GM21717 (cell line): ENCODE data around the gene ATP10A.

Experiments used
- ATAC-seq: cut with Tn5 transposase; IDR thresholded peaks from one replicate; pipeline ENCODE4 v1.9.1; 2021; ENCODE audit warnings: mild to moderate bottlenecking, moderate library complexity; ENCODE audit not compliant: unreplicated experiment

Gene ATP10A

GRCh38 chr15:25708391-25708790 lies 154.7 kb downstream of the ATP10A start:
- ATAC-seq = no peak

GRCh38 chr15:25707656-25708365 lies 155.3 kb downstream of the ATP10A start:
- no peak for ATAC-seq

GRCh38 chr15:25706176-25706955 lies 156.8 kb downstream of the ATP10A start:
- no peak for ATAC-seq

GRCh38 chr15:25705433-25706115 lies 157.6 kb downstream of the ATP10A start:
- no peak for ATAC-seq

- no peak for ATAC-seq
Measured at GRCh38 chr15:25703726-25704125, 159.4 kb downstream of the ATP10A start.

- no peak for ATAC-seq
Measured at GRCh38 chr15:25701721-25702465, 161.2 kb downstream of the ATP10A start.

GRCh38 chr15:25700916-25701315 lies 162.2 kb downstream of the ATP10A start:
- ATAC-seq = no peak

- ATAC-seq = no peak
Measured at GRCh38 chr15:25697586-25697985, 165.5 kb downstream of the ATP10A start.

- no peak for ATAC-seq
Measured at GRCh38 chr15:25695875-25696760, 167.0 kb downstream of the ATP10A start.

- ATAC-seq = no peak
Measured at GRCh38 chr15:25694823-25695312, 168.3 kb downstream of the ATP10A start.

- ATAC-seq = no peak
Measured at GRCh38 chr15:25694239-25694584, 168.9 kb downstream of the ATP10A start.

GRCh38 chr15:25693321-25694238 lies 169.5 kb downstream of the ATP10A start:
- ATAC-seq = no peak

GRCh38 chr15:25691544-25692430 lies 171.3 kb downstream of the ATP10A start:
- no peak for ATAC-seq

- ATAC-seq = no peak
Measured at GRCh38 chr15:25690673-25691543, 172.2 kb downstream of the ATP10A start.

- ATAC-seq = no peak
Measured at GRCh38 chr15:25689592-25689991, 173.5 kb downstream of the ATP10A start.

- ATAC-seq = no peak
Measured at GRCh38 chr15:25688166-25688565, 175.0 kb downstream of the ATP10A start.

- no peak for ATAC-seq
Measured at GRCh38 chr15:25687689-25688088, 175.4 kb downstream of the ATP10A start.
